T-cell (primary cell): Measurements from ENCODE around the gene RAB1A. TPM values are rescaled to one million over a fixed set of nuclear protein-coding genes. Genes with fewer than 3 reads are reported as not detected.
A peak's percentile ranks its signal among the peaks of the same experiment; 100 is the strongest.

Experiments
- ATAC-seq, 4 experiments: fragments of 200-7000 bp in 3 of 4; fragments of 150-1000 bp in 1 of 4; cut with Tn5 transposase; replicated peaks in 1 of 4; 1 replicate in 3 of 4; 2 replicates in 1 of 4; pipeline ENCODE4 v1.10.0; 2021; ENCODE audit warnings: moderate library complexity in 3 of 4, mild to moderate bottlenecking in 2 of 4, moderate number of reproducible peaks in 1 of 4
- CTCF ChIA-PET, 2 donors: fragments of 300-600 bp; sonication (Branson Sonifier 250); formaldehyde crosslinking; loops; one replicate each; lab custom pipeline; 2022; ENCODE audit warnings: antibody characterized with exemption in 2 of 2; lab: Charles Lee
- POLR2A ChIA-PET, 2 donors: fragments of 300-600 bp; sonication (Branson Sonifier 250); formaldehyde crosslinking; loops; one replicate each; lab custom pipeline; 2022; ENCODE audit warnings: antibody characterized with exemption in 2 of 2; lab: Charles Lee
- DNase-seq, 35 experiments: peaks; one replicate each; pipeline versions ENCODE4 v3.0.0 to v3.0.0-alpha.2; 2013 to 2023
- H3K27ac ChIP-seq: one replicate; pipeline ENCODE4 v1.5.1; 2013; ENCODE audit warnings: low read length
- H3K27me3 ChIP-seq, 2 experiments: replicated peaks in 1 of 2; 1 replicate in 1 of 2; 2 replicates in 1 of 2; pipeline versions ENCODE4 v1.6.1 to v1.7.0; 2013; ENCODE audit warnings: low read length in 1 of 2, mixed read lengths in 1 of 2; ENCODE audit not compliant: control insufficient read depth in 2 of 2, insufficient read depth in 2 of 2; ENCODE audit errors: extremely low read depth in 1 of 2
- H3K36me3 ChIP-seq, 2 donors: 1 replicate in 1 of 2; 2 replicates in 1 of 2; pipeline versions ENCODE4 v1.6.1 to v1.7.0; 2013; ENCODE audit warnings: low read length in 1 of 2; ENCODE audit not compliant: control insufficient read depth in 2 of 2, insufficient read depth in 1 of 2; ENCODE audit errors: extremely low read depth in 1 of 2
- H3K4me1 ChIP-seq, 2 experiments: 1 replicate in 1 of 2; 2 replicates in 1 of 2; pipeline versions ENCODE4 v1.6.1 to v1.7.0; 2013; ENCODE audit warnings: low read length in 2 of 2, mixed read lengths in 1 of 2; ENCODE audit not compliant: insufficient read depth in 2 of 2, control insufficient read depth in 1 of 2; ENCODE audit errors: extremely low read depth in 1 of 2
- H3K4me3 ChIP-seq, 2 donors: 1 replicate in 1 of 2; 2 replicates in 1 of 2; pipeline versions ENCODE4 v1.5.1 to v1.7.0; 2013; ENCODE audit warnings: mild to moderate bottlenecking in 2 of 2, low read length in 1 of 2, moderate library complexity in 1 of 2; ENCODE audit not compliant: control insufficient read depth in 1 of 2; ENCODE audit errors: extremely low read depth in 1 of 2
- H3K9me3 ChIP-seq: 2 replicates; pipeline ENCODE4 v1.7.0; 2013
- H3K27ac Mint-ChIP-seq, 2 donors: one replicate each; pipeline ENCODE4 v1.8.0; 2020 to 2021; ENCODE audit warnings: mild to moderate bottlenecking in 2 of 2, mixed read lengths in 2 of 2
- H3K27me3 Mint-ChIP-seq, 2 donors: one replicate each; pipeline ENCODE4 v1.8.0; 2021 to 2022; ENCODE audit warnings: mixed read lengths in 2 of 2
- H3K36me3 Mint-ChIP-seq: one replicate; pipeline ENCODE4 v1.8.0; 2021; ENCODE audit warnings: mixed read lengths
- H3K4me1 Mint-ChIP-seq, 3 donors: one replicate each; pipeline ENCODE4 v1.8.0; 2020 to 2022; ENCODE audit warnings: mixed read lengths in 3 of 3, mild to moderate bottlenecking in 1 of 3
- H3K4me3 Mint-ChIP-seq, 3 donors: one replicate each; pipeline ENCODE4 v1.8.0; 2020 to 2022; ENCODE audit warnings: mild to moderate bottlenecking in 3 of 3, mixed read lengths in 3 of 3, moderate library complexity in 3 of 3
- H3K9me3 Mint-ChIP-seq, 3 donors: one replicate each; pipeline ENCODE4 v1.8.0; 2020 to 2022; ENCODE audit warnings: mixed read lengths in 3 of 3
- WGBS: methylation state at CpG from one replicate; pipeline ENCODE4 v1.1.5; 2013; ENCODE audit warnings: missing lambda C conversion rate; ENCODE audit not compliant: insufficient coverage; 5-methylcytosine and 5-hydroxymethylcytosine counted together
- total RNA-seq, 35 experiments: library from RNA in 6 of 35; stranded (reverse) in 6 of 35; fragments of 120-200 nt in 1 of 35; gene quantifications; one replicate each; pipeline versions ENCODE4 v1.2.1 to v1.2.4 and lab custom pipeline; 2013 to 2026

Gene RAB1A
- total RNA-seq, 5 donors from 2014 or later (not counting 1 experiment from before 2014, with no cell fraction given): 39.1 to 54.3 (median 42.6) TPM

- POLR2A ChIA-PET: interaction anchor here in 1 of 2 donors (0.6 kb wide), 1 partner anchor 130 kb away, joined by 7 read pairs; the partner anchor contains the start of gene ACTR2
- CTCF ChIA-PET: interaction anchor here in 1 of 2 donors (0.7 kb wide), 1 partner anchor 25 kb away, joined by 3 read pairs; no protein-coding TSS in a partner anchor
- peaks cover 22 to 26% (median 25%) of the 10 kb centered on the region in 3 donors for H3K4me1 Mint-ChIP-seq
- H3K9me3 Mint-ChIP-seq: no peaks in the 10 kb centered on the region
- Histone ChIP-seq H3K36me3 (peaks cover 6 to 56% of the 10 kb centered on the region in 2 donors), H3K4me3 (no peak overlapping the region), H3K4me1 (no peaks in the 10 kb centered on the region), H3K27ac (no peak overlapping the region), H3K9me3 (no peaks in the 10 kb centered on the region), H3K27me3 (no peaks in the 10 kb centered on the region)
- no CpG with 5 or more reads among the region's 1 CpG for WGBS
- ATAC-seq (no peak), DNase-seq (no peak)
- H3K4me3 Mint-ChIP-seq: no peak overlapping the region
- H3K36me3 Mint-ChIP-seq: peaks cover 30% of the 10 kb centered on the region
- H3K27ac Mint-ChIP-seq: no peak overlapping the region
- no peaks in the 10 kb centered on the region for H3K27me3 Mint-ChIP-seq
These were observed 32.1 kb downstream of the RAB1A start for GRCh38 chr2:65097844-65098243.

- H3K27me3 Mint-ChIP-seq: no peaks in the 10 kb centered on the region
- no peak overlapping the region for H3K27ac ChIP-seq
- POLR2A ChIA-PET: interaction anchor here in 1 of 2 donors (0.7 kb wide), 1 partner anchor 149 kb away, joined by 3 read pairs; no protein-coding TSS in a partner anchor
These were observed 33.0 kb downstream of the RAB1A start for GRCh38 chr2:65096948-65097347.

GRCh38 chr2:65093211-65093610 is 36.7 kb downstream of the RAB1A start:
- Histone ChIP-seq H3K4me3 (no peak overlapping the region), H3K9me3 (no peaks in the 10 kb centered on the region), H3K4me1 (no peaks in the 10 kb centered on the region), H3K27me3 (no peaks in the 10 kb centered on the region), H3K36me3 (peaks cover 14 to 70% of the 10 kb centered on the region in 2 donors), H3K27ac (no peak overlapping the region)
- Mint-ChIP-seq H3K27ac (peak overlapping the region in 1 of 2 donors; percentile 66), H3K4me3 (no peak overlapping the region), H3K4me1 (peaks cover 15 to 29% (median 29%) of the 10 kb centered on the region in 3 donors), H3K36me3 (peaks cover 51% of the 10 kb centered on the region), H3K27me3 (no peaks in the 10 kb centered on the region), H3K9me3 (no peaks in the 10 kb centered on the region)
- ATAC-seq: no peak
- no peak for DNase-seq
- POLR2A ChIA-PET: interaction anchor here in 1 of 2 donors (0.5 kb wide), 1 partner anchor 20 kb away, joined by 3 read pairs; no protein-coding TSS in a partner anchor
- CTCF ChIA-PET: interaction anchor here in 1 of 2 donors (0.7 kb wide), 1 partner anchor 53 kb away, joined by 3 read pairs; no protein-coding TSS in a partner anchor

More at GRCh38 chr2:65096948-65097347, 33.0 kb downstream of the RAB1A start:
- ATAC-seq (no peak), DNase-seq (no peak)
- Mint-ChIP-seq H3K4me1 (peaks cover 23 to 28% (median 28%) of the 10 kb centered on the region in 3 donors), H3K27ac (peak overlapping the region in 1 of 2 donors; percentile 39), H3K9me3 (no peaks in the 10 kb centered on the region), H3K36me3 (peaks cover 34% of the 10 kb centered on the region), H3K4me3 (no peak overlapping the region)
- 100% methylated on average over 1 of the region's 1 CpG for WGBS
- CTCF ChIA-PET: interaction anchor here in 1 of 2 donors (0.7 kb wide), 2 partner anchors 38 to 145 kb away, joined by 3 read pairs; no protein-coding TSS in a partner anchor
- H3K4me3 ChIP-seq: no peak overlapping the region
- peaks cover 8 to 62% of the 10 kb centered on the region in 2 donors for H3K36me3 ChIP-seq
- H3K9me3 ChIP-seq: no peaks in the 10 kb centered on the region
- H3K4me1 ChIP-seq: no peaks in the 10 kb centered on the region
- H3K27me3 ChIP-seq: no peaks in the 10 kb centered on the region

GRCh38 chr2:65092791-65093190 is 37.1 kb downstream of the RAB1A start:
- no peaks in the 10 kb centered on the region for H3K27me3 Mint-ChIP-seq
- H3K9me3 ChIP-seq: no peaks in the 10 kb centered on the region
- no peak overlapping the region for H3K4me3 Mint-ChIP-seq
- ATAC-seq: no peak
- peaks cover 11 to 28% (median 28%) of the 10 kb centered on the region in 3 donors for H3K4me1 Mint-ChIP-seq
- no peaks in the 10 kb centered on the region for H3K4me1 ChIP-seq
- no peaks in the 10 kb centered on the region for H3K27me3 ChIP-seq
- H3K36me3 Mint-ChIP-seq: peaks cover 51% of the 10 kb centered on the region
- CTCF ChIA-PET: interaction anchor here in 1 of 2 donors (0.7 kb wide), 1 partner anchor 53 kb away, joined by 3 read pairs; no protein-coding TSS in a partner anchor
- DNase-seq: no peak
- no peak overlapping the region for H3K27ac ChIP-seq
- no peaks in the 10 kb centered on the region for H3K9me3 Mint-ChIP-seq
- no peak overlapping the region for H3K4me3 ChIP-seq
- H3K36me3 ChIP-seq: peaks cover 14 to 71% of the 10 kb centered on the region in 2 donors
- WGBS: no CpG with 5 or more reads among the region's 4 CpGs
- peak overlapping the region in 1 of 2 donors; percentile 66 for H3K27ac Mint-ChIP-seq
- POLR2A ChIA-PET: interaction anchor here in 1 of 2 donors (0.6 kb wide), 2 partner anchors 35 to 43 kb away, joined by 4 to 7 read pairs; no protein-coding TSS in a partner anchor

GRCh38 chr2:65085148-65085547 is 44.8 kb downstream of the RAB1A start:
- ATAC-seq: no peak
- Histone ChIP-seq H3K4me3 (no peak overlapping the region), H3K27me3 (no peaks in the 10 kb centered on the region), H3K27ac (no peak overlapping the region), H3K36me3 (peaks cover 15 to 69% of the 10 kb centered on the region in 2 donors), H3K4me1 (peaks cover 0 to 12% of the 10 kb centered on the region in 2 experiments), H3K9me3 (no peaks in the 10 kb centered on the region)
- ChIA-PET CTCF (interaction anchor here in 1 of 2 donors (0.7 kb wide), 1 partner anchor 9 kb away, joined by 3 read pairs; no protein-coding TSS in a partner anchor), POLR2A (interaction anchor here (0.6 to 0.7 kb wide), 2 partner anchors 12 to 62 kb away, joined by 4 read pairs; no protein-coding TSS in a partner anchor)
- no peak for DNase-seq
- Mint-ChIP-seq H3K9me3 (no peaks in the 10 kb centered on the region), H3K4me1 (peaks cover 26 to 31% (median 27%) of the 10 kb centered on the region in 3 donors), H3K36me3 (peaks cover 48% of the 10 kb centered on the region), H3K4me3 (no peak overlapping the region), H3K27ac (no peak overlapping the region), H3K27me3 (no peaks in the 10 kb centered on the region)
- WGBS: no CpG with 5 or more reads among the region's 3 CpGs

- Mint-ChIP-seq H3K36me3 (peaks cover 41% of the 10 kb centered on the region), H3K4me1 (peaks cover 18 to 20% (median 19%) of the 10 kb centered on the region in 3 donors), H3K27me3 (no peaks in the 10 kb centered on the region), H3K9me3 (no peaks in the 10 kb centered on the region), H3K27ac (peak overlapping the region; percentile 46 to 73), H3K4me3 (no peak overlapping the region)
- Histone ChIP-seq H3K9me3 (no peaks in the 10 kb centered on the region), H3K4me1 (peaks cover 0 to 12% of the 10 kb centered on the region in 2 experiments), H3K27ac (no peak overlapping the region), H3K4me3 (no peak overlapping the region), H3K27me3 (no peaks in the 10 kb centered on the region), H3K36me3 (peaks cover 9 to 66% of the 10 kb centered on the region in 2 donors)
- CTCF ChIA-PET: interaction anchor here in 1 of 2 donors (0.5 kb wide), 1 partner anchor 154 kb away, joined by 4 read pairs; no protein-coding TSS in a partner anchor
- ATAC-seq: peak in 2 of 4 experiments; percentile 28 to 43
- WGBS: 50% methylated on average over 4 of the region's 4 CpGs
- no peak for DNase-seq
- POLR2A ChIA-PET: no interaction called here
These were observed 48.6 kb downstream of the RAB1A start for GRCh38 chr2:65081232-65081685.
